ENCODE measurements around the gene MEGF9.
"Not testable (repeated sequence)": the region's sequence is repeated elsewhere in the genome, so short reads cannot be mapped to it uniquely, and the experiment has no call there.

Gene MEGF9

DNA sequence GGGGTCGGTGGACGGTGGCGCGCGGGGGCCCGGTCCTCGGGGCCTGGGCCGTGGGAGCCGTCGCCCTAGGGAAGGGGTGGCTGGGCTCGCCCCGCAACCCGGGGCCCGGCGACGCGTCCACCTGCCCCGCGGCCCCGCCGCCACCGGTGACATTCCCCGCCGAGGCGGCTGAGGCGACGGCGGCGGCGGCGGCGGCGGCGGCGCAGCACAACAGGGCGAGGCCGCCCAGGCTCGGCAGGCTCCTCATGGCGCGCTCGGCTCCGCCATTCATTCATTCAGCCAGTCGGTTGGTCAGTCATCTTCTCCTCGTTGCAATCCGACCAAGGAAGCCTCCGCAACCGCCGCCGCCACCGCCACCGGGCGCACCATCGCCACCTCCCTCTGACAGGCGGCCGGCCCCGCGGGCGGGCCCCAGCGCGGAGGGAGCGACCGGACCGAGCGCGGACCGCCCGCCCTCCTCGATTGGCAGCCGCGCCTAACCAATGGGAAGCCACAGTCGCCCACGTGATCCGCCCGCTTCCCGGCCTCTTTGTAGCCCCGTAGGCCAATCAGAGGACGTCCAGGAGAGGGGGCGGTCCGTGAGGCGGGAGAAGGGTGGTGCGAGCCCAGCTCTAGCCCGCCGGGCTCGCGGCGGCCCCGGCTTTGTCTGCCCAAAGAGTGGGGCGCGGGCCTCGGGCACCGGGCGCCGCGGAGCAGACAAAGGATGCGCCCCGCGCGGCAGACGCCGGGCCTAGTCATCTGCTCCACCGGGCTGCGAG lies at the start of gene MEGF9:
MEGF9 (minus strand) TSS at position 383 of the 758 bp plus-strand sequence; CDS start at position 271, 112 bp downstream.
- DNase-seq, result peak; percentile 98

DNA sequence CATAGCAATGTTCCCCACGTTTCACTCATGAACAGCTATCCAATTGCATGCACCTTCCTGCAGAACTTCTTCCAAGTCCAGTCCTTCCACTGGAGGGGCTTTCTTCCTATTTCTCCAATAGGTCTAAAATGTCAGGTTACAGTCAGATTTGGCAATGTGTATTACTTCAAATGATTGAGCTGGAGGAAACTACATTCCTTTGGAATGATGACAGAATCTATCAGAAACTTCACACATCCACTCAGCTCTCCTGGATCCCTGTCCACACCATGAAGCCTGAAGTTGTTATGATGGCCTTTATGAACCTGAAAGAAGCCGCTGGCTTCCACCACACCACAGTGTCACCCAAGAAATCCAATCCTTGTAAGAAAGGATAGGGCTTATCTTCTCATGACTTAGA lies 46.7 kb upstream of the MEGF9 start:
- no peak for DNase-seq

DNA sequence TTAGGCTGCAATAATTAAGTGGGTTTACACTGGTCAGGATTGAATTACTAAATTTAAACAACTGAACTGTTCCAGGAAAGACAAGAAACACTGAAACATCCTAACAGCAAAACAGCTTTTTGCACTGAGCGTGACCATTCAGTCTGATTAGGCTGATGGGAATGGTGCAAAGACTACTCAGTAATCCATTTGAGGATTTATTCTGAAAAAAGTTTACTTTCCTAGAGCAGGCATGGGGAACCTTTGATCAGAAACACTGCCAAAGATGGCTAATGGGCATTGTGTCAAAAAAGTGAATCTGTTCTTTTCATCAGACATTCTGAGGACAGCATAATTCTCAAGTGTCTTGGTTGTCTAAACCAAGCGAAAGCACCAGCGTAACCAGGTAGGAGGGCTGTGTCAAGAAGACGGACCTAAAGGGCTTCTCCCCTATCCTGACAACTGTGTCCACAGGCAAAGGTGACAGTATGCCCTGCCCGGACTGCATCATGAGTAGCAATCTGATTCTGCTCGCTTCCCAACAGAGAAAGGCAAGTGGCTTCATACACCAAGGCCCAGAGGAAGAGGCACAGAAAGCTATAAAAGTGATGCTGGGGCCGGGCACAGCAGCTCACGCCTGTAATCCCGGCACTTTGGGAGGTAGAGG lies 45.6 kb upstream of the MEGF9 start:
- no peak for DNase-seq

DNA sequence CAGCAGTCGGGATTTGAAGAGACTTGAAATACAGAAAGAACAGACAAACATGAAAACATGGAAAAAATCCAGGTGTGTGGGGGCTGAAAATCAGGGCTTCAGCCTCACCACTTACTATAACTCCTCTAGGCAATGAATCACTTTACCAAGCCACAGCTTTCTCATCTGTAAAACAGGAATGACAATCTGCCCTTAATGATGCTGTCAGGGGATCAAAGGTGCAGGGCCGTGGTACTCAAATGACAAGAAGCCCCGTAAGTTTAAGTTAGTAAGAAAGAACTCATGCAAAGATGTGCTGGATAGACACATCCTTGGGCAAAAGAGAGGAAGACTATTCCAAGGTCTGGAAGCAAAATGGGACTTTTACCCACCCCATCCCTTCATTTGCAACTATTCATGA lies 44.3 kb upstream of the MEGF9 start:
- DNase-seq, result no peak

DNA sequence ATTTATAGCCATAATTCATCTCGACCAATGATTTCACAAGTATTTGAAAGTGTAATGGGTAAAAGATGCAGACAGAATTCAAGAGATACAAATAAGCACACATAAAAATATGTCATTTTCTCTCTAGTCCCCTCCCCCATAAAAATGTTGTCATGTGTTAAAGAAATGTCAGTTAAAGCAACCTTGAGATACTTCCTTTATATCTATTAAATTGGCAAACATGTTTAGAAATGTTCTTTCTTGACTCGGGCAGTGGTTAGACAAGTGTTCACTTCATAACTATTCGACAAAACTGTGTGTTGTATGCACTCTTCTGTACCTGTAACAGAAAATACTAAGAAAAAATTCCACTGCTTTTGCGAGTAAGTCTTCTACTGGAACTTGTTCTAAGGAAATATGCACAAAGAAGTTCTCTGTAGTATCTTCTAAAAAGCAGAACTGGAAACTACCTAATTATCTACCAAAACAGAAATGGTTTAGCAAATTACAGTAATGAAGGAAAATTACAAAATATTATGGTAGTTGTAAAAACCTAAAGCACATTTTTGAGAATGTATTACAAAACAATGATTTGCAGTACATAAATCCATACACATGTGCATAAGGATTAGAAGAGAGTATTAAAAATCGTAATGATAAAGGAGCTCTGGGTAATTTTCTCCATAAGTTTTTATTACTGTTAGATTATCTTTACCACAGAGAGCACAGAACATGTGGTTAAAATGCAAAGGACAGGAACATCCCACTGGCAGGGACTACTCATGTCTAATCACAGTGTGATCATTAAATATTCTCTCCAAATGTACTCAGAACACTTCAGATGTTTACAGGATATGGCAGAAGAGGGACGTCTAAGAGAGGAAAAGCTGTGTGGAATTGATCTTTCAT lies 43.0 kb upstream of the MEGF9 start:
- DNase-seq, result no peak

DNA sequence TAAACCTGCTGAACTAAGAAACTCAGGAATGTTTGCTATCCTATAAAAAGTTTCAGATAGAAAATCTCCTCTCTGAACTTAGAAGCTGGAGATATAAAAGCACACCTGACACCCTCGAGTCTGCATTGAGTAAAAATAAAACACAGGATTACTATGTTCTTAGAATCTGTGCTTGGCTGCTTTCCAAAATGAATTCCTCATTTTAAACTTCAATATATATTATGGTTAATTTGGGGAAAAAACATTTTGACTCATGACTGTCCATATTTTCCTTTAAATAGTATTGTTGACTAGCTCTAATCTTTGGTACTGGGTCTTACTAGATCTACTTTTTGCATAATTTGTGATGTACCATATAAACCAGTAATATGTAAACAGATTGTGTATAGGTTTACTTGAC lies 42.3 kb upstream of the MEGF9 start:
- DNase-seq, result no peak

DNA sequence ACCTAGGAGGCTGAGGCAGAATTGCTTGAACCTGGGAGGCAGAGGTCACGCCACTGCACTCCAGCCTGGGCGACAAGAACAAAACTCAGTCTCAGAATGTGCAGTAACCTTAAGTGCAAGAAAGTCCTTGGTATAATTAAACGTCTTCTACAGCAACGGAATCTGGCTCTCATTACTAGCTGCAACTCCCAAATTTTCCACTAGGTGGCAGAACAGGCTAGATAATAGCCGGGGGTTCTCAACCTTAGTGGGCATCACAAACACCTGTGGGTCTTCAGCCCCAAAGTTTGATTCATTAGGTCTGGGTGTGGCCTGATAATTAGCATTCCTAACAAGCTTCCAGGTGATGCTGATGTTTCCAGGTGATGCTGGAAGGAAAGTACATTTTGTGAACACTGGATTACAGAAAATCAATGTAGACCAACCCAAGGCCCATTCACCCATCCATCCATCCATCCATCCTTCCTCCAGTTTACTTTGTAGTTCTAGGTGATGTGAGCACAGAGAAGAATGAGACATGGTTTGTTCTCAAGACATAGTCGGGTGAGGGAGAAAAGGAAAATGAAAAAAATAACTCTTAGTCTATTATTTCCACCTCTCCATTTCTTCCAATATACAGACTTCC lies 41.7 kb upstream of the MEGF9 start:
- DNase-seq, result peak; percentile 47

DNA sequence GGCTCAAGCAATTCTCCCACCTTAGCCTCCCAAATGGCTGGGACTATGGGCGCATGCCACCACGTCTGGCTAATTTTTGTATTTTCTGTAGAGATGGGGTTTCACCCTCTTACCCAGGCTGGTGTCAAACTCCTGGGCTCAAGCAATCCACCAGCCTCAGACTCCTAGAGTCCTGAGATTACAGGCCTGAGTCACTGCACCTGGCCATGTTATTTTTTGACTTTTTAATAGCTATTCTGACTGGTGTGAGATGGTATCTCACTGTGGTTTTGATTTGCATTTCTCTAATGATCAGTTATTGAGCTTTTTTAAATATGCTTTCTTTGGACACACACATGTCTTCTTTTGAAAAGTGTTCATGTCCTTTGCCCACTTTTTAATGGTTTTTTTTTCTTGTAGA lies 40.8 kb upstream of the MEGF9 start:
- no peak for DNase-seq

DNA sequence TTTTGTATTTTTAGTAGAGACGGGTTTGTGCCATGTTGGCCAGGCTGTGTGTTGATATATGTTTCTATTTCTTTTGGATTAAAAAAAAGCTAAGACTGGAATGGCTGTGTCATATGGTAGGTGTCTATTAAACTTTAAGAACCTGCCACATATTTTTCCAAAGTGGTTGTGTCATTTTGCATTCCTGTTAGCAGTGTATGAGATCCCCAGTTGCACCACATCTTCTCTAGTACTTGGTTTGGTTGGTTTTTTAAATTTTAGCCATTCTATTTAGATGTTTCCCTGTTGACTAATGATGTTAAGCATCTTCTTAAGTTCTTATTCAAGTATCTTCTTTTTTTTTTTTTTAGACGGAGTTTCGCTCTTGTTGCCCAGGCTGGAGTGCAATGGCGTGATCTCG lies 36.2 kb upstream of the MEGF9 start:
- no peak for DNase-seq

DNA sequence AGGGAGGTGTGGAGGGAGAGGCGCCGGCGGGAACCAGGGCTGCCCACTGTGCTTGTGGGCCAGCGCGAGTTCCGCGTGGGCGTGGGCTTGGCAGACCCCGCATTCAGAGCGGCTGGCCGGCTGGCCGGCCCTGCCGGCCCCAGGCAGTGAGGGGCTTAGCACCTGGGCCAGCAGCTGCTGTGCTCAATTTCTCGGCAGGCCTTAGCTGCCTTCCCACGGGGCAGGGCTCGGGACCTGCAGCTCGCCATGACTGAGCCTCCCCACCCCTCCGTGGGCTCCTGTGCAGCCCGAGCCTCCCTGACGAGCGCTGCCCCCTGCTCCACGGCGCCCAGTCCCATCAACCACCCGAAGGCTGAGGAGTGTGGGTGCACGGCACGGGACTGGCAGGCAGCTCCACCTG lies 32.1 kb upstream of the MEGF9 start:
- not testable (repeated sequence) for DNase-seq

DNA sequence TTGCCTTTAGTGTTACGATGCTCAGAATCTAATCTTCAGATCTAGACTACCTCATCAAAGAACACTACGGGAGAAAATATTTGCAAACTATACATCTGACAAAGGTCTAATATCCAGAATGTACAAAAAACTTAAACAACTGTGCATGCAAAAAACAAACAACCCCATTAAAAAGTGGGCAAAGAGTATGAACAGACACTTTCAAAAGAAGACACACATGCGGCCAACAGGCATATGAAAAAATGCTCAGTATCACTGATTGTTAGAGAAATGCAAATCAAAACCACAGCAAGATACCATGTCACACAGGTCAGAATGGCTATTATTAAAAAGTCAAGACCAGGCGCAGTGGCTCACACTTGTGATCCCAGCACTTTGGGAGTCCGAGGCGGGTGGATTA lies 31.0 kb upstream of the MEGF9 start:
- no peak for DNase-seq

DNA sequence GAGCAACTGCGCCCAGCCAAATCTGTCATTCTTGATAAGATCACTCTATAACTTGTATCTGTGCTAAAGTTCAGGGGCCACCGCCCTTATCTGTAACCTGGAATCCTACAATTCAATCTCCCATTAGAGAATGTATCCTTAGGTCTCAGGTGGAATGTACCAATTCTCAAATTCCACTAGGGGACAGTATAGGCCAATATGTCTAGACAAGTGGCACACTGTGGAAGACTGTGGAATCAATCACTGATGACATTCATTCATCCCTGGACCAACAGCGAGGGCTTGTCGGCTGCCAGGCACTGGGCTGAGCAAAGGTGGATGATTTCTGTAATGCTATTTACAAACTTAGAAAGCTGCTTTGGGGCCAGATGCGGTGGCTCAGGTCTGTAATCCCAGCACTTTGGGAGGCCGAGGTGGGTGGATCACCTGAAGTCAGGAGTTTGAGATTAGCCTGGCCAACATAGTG lies 28.7 kb upstream of the MEGF9 start:
- DNase-seq, result peak; percentile 9

DNA sequence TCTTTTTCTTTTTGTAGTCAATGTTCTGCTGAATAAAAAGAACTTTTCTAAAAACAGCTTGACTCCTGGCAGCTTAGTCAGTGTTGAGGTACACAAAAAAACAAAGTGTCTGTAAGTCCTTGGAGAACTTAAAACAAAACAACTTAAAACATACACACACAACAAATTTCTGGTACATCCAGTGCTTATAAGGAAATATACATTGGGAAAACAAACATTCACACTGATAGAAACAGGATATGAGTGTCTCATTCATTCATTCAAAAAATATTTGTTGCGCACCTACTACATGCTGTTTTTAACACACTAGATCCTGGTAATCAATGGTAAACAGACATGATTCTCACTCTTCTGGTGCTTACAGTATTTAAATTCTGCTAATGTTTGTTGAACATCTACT lies 27.4 kb upstream of the MEGF9 start:
- no peak for DNase-seq

DNA sequence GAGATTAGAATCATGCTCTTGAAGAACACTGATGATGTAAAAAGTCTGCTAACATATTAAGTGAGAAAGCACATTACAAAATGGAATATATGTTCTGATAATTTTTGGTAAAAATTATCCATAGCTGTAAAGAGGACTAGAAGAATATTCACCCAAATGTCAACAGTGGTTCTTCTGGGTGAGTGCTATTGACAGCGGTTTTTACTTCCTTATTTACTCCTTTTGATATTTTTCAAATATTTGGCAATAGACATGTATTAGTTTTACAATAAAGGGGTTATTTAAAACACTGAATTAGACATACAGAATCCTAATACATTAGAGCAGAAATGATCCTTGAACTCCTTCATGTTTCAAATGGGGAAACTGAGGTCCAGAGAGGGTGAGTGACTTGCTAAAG lies 26.9 kb upstream of the MEGF9 start:
- DNase-seq, result no peak

DNA sequence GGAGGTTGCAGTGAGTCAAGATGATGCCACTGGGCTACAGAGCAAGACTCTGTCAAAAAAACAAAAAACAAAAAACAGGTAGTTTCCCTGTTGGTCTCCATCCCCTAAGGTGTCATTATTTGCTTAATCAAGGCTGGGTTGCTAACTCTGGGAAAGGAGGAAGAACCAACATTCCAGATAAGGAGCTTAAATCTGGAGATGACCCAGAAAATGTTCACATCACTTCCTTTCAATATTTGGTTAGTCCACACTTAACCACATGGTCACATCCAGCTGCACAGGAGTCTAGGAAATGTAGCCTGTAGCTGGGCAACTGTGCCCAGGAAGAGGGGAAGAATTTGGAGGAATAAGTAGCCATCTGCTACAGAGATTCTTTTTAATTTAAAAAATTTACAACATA lies 25.9 kb upstream of the MEGF9 start:
- DNase-seq, result no peak

DNA sequence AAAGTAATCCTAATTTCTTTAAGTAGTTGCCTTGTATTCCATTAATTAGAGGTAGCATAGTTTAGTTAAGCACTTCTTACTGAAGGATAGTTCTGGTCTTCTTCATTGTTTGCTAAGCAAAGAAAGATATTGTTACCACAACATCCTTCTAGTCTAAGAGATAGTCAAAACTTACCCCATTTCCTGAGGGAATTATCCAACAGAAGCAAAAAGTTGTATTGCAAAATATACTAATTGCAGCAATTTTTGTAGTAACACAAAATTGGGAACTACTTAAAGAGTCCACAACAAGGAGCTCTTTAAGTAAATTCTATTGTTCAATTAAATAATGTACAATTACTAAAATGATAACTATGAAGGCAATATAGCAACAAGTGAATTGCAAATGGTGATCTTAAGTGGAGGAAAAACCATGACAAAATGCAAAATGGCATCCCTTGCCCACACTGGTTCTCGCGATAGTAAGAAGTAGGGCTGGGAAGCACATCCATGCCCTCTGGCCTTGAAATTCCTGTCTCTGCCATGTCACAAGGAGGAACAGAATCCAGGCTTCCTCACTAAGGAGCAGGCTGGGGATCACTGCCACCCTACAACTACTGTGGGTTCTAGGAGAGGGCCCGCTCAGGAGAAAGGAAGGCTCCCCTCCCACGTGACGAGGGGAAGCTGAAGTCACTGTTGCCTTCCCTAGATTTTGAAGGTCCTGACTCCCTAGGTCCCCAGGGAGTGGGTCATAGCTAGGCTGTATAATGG lies 23.3 kb upstream of the MEGF9 start:
- no peak for DNase-seq

DNA sequence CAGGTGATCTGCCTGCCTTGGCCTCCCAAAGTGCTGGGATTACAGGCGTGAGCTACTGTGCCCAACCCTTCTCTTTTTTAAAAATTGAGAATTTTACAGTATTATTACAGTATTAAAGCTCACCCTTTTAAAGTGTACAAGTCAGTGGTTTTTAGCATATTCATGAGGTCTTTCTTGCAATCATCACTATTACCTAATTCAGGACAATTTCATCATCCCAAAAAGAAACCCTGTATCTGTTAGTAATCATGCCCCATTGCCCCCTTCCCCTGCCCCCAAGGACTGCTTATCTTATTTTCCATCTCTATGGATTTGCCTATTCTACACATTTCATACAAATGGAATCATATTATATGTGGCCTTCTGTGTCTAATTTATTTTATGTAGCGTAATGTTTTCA lies 22.6 kb upstream of the MEGF9 start:
- DNase-seq, result no peak

DNA sequence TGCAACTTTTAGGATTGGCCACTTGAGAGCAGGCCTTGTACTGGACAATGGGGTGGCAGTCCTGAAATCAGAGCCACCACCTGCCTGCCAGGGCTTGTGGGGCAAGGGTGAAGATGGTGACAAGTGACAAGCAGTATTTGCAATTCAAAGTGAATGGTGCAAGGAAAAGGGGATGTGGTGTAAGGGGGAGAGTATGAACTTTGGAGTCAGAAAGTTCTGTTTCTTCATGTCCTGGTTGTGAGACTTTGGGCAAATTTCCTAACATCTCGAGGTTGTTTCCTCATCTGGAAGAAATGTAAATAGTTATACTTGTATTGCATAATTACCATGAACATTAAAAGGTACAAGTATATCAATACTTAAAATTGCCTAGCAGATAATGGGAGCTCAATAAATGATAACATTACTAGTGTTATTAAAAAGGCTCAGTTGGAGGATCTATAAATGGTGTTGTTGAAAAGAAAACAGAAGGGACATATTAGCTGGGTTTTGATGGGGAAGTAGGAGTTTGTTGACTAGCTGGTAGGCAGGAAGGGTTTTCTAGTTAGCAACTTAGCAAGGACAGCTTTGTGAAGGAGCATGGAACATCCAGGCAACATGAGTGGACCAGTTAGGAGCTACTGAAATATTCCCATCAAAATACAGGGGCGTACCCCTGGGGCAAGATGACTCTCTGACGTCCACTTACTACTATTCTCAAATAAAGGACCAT lies 21.3 kb upstream of the MEGF9 start:
- DNase-seq, result no peak

DNA sequence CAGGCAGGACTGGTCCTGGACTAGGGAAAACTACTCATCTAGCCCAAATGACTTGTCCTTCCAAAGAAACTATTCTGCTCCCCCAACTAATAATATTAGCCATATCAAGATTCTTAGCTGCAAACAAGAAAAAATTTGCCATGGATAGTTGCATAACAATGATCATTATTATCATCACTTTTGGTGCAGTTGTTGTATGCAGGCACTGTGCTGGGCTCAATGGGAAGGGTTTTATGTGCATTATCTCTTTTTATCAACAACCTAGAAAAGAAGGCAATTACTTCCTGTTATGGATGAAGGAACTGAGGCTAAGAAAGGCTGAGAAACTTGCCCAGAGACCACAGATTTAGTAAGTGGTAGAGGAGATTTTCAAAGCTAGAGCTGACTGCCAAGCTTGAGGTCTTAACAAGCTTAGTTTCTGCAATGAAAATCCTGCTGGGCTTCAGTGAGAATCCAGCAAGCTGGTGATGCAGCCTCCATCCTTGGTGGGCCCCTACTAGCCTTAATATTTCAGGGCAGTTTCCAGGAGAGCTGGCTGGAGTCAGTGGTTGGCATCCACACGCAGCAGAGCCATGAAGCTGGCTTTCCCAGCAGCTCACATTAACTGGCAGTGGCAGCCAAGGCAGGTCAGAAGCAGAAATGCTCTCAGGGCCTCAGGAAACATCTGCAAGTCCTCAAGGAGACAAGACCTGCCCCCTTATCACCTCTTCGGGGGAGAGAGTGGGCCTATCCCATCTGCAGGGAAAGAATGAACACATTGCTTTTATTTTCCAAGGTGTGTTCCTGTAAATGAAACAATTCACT lies 20.5 kb upstream of the MEGF9 start:
- no peak for DNase-seq

DNA sequence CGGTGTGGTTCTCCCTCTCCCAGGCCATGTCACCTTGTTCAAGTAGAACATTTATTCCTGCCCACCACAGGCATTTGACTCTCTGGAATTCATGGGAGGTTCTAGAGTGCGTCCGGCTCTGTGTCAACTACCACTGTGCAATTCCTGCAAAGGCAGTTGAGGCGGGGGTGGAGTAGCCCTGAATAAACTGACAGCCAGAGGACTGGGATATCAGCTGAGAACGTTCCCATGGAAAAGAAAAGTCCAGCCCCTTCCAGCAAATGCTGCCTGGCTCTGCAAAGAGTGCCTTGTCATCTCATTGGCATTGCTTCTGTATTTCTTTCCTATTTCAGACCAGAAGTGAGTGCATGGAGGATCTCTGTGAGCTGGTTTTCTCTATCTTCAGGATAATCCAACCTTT lies 18.9 kb upstream of the MEGF9 start:
- DNase-seq, result no peak

Data from NCI-H345 (cell line).